IPS-15b (cell line): Measurements from ENCODE around the gene TRAF5.
"Not testable (repeated sequence)": the region's sequence is repeated elsewhere in the genome, so short reads cannot be mapped to it uniquely, and the experiment has no call there.

Experiments used
- H3K27me3 ChIP-seq: one replicate; pipeline ENCODE4 v1.6.1; 2013; ENCODE audit warnings: low read length; ENCODE audit not compliant: control insufficient read depth, insufficient read depth
- H3K36me3 ChIP-seq: one replicate; pipeline ENCODE4 v1.6.1; 2013; ENCODE audit warnings: low read length; ENCODE audit not compliant: control insufficient read depth, insufficient read depth
- H3K4me1 ChIP-seq: one replicate; pipeline ENCODE4 v1.6.1; 2013; ENCODE audit warnings: mild to moderate bottlenecking, low read length; ENCODE audit not compliant: control insufficient read depth, insufficient read depth
- H3K4me3 ChIP-seq: one replicate; pipeline ENCODE4 v1.5.1; 2013; ENCODE audit warnings: low read depth, low read length
- H3K9ac ChIP-seq: one replicate; pipeline ENCODE4 v1.6.1; 2013; ENCODE audit warnings: low read depth, mild to moderate bottlenecking, low read length
- H3K9me3 ChIP-seq: one replicate; pipeline ENCODE4 v1.6.1; 2013; ENCODE audit warnings: mild to moderate bottlenecking, low read length; ENCODE audit not compliant: control insufficient read depth, insufficient read depth

Gene TRAF5

GRCh38 chr1:211313392-211313791 is 13.2 kb upstream of the TRAF5 start:
- no peak overlapping the region for H3K9ac ChIP-seq
- H3K36me3 ChIP-seq, result peaks cover 7% of the 10 kb centered on the region
- H3K4me3 ChIP-seq, result no peak overlapping the region
- H3K4me1 ChIP-seq, result no peaks in the 10 kb centered on the region
- no peaks in the 10 kb centered on the region for H3K9me3 ChIP-seq
- H3K27me3 ChIP-seq, result no peaks in the 10 kb centered on the region

DNA sequence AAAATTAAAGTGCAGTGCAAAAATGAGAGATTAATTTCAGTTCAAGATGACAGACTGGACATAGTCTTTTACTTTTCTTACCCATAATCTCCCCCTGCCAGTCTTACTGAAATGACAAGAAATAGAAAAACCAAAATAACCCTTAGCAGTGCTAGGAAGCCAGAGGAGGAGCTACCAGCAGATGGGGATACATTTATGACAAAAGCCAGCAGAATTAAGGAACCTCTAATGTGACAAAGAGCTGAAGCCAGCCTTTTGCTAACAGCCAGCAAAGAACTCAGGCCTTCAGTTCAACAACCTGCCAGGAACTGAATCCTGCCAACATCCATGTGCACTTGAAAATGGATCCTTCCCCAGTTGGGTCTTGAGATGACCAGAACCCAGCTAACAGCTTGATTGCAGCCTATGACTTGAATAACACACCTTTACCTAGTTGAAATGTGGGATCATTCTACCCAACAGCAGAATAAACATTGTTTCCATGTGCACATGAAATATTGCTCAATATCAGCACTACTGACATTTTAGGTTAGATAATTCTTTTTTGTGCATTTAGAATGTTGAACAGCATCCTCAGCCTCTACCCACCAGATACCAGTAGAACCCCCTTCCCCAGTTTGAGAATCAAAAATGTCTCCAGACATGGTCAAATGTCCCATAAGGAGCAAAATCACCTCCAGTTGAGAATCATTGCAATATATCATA is 7.9 kb upstream of the TRAF5 start:
- Histone ChIP-seq H3K4me3 (no peak overlapping the region), H3K27me3 (no peaks in the 10 kb centered on the region), H3K9me3 (no peaks in the 10 kb centered on the region), H3K9ac (no peak overlapping the region), H3K36me3 (peaks cover 1% of the 10 kb centered on the region), H3K4me1 (no peaks in the 10 kb centered on the region)

- Histone ChIP-seq H3K9me3 (no peaks in the 10 kb centered on the region), H3K36me3 (no peaks in the 10 kb centered on the region), H3K27me3 (no peaks in the 10 kb centered on the region), H3K4me3 (no peak overlapping the region), H3K9ac (no peak overlapping the region), H3K4me1 (no peaks in the 10 kb centered on the region)
Observed at GRCh38 chr1:211319892-211320291, 6.7 kb upstream of the TRAF5 start.

DNA sequence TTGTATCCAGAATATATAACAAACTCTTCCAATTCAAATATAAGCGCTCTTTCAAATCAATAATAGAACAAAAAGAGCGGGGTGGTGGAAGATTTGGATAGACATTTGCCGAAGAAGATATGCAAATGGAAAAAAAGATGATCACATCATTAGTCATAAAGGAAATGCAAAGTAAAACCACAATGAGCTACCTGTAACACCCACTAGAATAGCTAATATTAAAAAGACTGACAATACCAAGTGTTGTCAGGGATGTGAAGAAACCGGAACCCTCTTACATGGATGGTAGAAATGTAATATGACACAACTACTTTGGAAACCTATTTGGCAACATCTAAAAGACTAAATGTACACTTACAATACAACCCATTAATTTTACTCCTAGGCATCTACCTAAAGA is 5.7 kb upstream of the TRAF5 start:
- Histone ChIP-seq H3K27me3 (peaks cover 3% of the 10 kb centered on the region), H3K4me3 (no peak overlapping the region), H3K36me3 (no peaks in the 10 kb centered on the region), H3K4me1 (no peaks in the 10 kb centered on the region), H3K9me3 (no peaks in the 10 kb centered on the region), H3K9ac (no peak overlapping the region)

- H3K27me3 ChIP-seq, H3K4me3 ChIP-seq, H3K9me3 ChIP-seq, H3K4me1 ChIP-seq, H3K9ac ChIP-seq, H3K36me3 ChIP-seq: not testable (repeated sequence)
Observed at GRCh38 chr1:211321646-211322045, 5.0 kb upstream of the TRAF5 start.

- Histone ChIP-seq H3K4me3 (no peak overlapping the region), H3K36me3 (no peaks in the 10 kb centered on the region), H3K4me1 (peaks cover 10% of the 10 kb centered on the region), H3K9me3 (no peaks in the 10 kb centered on the region), H3K27me3 (peaks cover 8% of the 10 kb centered on the region), H3K9ac (no peak overlapping the region)
Observed at GRCh38 chr1:211323156-211324063, 3.2 kb upstream of the TRAF5 start.

DNA sequence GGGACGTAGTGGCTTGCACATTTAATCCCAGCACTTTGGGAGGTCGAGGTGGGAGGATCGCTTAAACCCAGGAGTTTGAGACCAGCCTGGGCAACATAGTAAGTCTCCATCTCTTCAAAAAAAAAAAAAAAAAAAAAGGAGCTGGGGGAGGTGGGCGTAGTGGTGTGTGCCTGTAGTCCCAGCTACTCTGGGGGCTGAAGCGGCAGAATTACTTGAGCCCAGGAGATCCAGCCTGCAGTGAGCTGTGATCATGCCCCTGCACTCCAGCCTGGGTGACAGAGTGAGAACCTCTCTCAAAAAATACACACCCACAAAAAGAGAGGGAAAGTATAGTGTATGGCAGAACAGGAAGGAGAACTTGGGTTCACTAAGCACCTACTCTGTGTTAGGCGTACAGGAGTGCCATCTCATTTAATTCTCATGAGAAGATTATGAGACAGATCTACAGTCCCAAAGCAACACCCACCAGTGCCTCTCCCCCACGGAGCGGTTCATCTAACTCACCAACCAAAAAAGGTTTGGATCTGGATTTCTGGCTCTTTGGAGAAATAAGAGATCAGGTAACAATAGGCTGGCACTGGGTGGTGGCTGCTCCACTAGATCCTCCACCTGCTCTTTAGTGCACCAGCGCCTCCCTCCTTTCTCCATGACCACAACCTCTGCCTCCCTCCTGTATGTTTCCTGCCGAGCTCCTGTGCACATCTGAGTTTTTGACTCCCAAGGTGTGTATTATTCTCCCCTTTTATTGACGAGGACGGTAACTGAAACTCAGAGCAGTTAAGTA is 1.4 kb upstream of the TRAF5 start:
- Histone ChIP-seq H3K9me3 (no peaks in the 10 kb centered on the region), H3K4me3 (no peak overlapping the region), H3K9ac (no peak overlapping the region), H3K27me3 (peaks cover 8% of the 10 kb centered on the region), H3K36me3 (no peaks in the 10 kb centered on the region), H3K4me1 (peaks cover 10% of the 10 kb centered on the region)

GRCh38 chr1:211326140-211326527 is 499 bp upstream of the TRAF5 start:
- H3K4me1 ChIP-seq, result peaks cover 13% of the 10 kb centered on the region
- peaks cover 8% of the 10 kb centered on the region for H3K27me3 ChIP-seq
- H3K4me3 ChIP-seq, result peak overlapping the region; percentile 41
- H3K9me3 ChIP-seq, result no peaks in the 10 kb centered on the region
- no peaks in the 10 kb centered on the region for H3K36me3 ChIP-seq
- H3K9ac ChIP-seq, result no peak overlapping the region

DNA sequence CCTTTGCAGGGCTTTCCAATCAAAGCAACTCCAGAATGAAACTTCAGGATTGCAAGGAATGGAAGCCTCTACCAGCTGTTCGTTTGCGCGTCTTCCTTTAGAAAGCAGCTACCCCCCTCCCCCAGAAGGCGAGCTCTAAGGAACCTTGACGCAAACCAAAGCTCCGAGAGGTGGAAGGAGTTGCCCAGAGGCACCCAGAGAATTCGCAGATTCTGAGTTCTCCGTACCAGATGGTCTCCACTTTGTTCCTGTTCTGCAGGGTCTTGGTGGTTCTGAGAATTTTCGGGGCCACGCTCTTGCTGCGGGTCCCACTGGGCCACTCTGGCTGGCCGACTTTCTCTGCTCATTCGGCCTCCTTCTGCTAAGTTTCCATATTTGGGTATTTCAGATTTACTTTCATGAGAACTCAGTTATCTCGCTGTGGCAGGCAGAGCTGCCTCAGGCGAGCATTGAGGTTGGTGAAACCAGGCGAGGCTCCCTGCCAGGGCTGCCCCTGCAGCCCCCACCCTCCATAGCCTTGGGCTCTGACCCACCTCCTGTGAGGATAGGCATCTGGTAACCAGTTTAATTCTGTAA is 801 bp downstream of the TRAF5 start:
- no peaks in the 10 kb centered on the region for H3K36me3 ChIP-seq
- H3K4me1 ChIP-seq, result peaks cover 18% of the 10 kb centered on the region
- H3K9me3 ChIP-seq, result no peaks in the 10 kb centered on the region
- peak overlapping the region; percentile 62 for H3K9ac ChIP-seq
- H3K4me3 ChIP-seq, result peak overlapping the region; percentile 72
- H3K27me3 ChIP-seq, result peaks cover 8% of the 10 kb centered on the region

DNA sequence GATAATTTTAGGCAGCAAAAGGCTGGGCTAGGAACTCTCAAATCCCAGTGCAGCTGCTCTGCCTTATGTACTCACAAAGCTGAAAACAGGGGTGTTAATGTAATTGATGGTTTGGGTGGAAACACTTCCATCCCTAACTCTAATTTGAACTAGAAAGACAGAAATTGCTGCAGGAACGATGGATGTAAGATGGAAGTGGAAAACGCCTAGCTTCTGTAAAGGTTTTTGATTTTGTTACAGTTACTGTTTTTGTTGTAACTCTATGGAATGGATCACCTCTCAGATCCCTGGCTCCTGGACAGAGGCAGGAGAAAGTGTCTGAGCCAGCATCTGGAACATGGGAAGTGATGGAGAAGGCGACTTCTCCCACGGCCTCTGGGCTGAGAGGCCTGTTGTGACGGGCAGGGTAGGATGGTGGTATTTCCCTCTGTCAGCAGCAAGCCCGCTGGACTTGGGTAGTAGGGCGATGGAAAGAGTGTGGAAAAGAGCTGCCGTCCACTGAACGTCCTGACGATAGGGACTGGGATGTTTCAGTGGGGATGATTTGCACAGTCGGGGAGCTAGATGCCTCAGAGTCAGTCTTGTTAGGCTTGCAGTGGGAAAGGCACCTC is 1.6 kb downstream of the TRAF5 start:
- H3K4me3 ChIP-seq, result peak overlapping the region; percentile 72
- peaks cover 18% of the 10 kb centered on the region for H3K4me1 ChIP-seq
- no peak overlapping the region for H3K9ac ChIP-seq
- no peaks in the 10 kb centered on the region for H3K36me3 ChIP-seq
- no peaks in the 10 kb centered on the region for H3K9me3 ChIP-seq
- peaks cover 8% of the 10 kb centered on the region for H3K27me3 ChIP-seq

DNA sequence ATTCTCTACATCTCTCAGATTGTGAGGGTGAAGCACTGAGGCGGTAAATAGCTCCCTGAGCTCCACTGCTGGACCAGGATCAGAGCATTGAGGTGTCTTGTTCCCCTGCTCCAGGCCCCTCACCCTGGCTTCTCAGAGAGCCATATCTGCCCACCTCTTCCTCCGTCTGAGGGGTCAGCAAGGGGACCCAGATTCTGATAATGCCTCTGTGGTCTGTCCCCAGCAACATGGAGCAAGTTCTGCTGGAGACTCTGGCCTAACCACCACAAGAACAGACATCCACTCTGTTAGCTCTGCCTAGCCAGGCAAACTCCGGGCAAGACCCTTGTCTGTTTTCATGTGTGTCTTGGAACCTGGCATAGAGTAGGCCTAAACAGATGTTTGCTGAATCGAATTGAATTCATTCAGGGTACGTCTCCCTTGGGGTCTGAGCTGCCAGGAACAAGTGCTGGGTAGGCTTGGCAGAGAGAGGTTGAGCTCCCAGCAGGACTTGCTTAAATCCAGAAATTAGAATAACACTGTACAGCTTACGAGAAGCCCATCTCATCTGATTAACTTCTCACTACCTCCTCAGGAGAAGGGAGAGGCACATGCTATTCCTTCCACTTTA is 2.3 kb downstream of the TRAF5 start:
- H3K4me3 ChIP-seq, result no peak overlapping the region
- no peaks in the 10 kb centered on the region for H3K9me3 ChIP-seq
- H3K4me1 ChIP-seq, result peaks cover 18% of the 10 kb centered on the region
- peaks cover 8% of the 10 kb centered on the region for H3K27me3 ChIP-seq
- no peaks in the 10 kb centered on the region for H3K36me3 ChIP-seq
- H3K9ac ChIP-seq, result no peak overlapping the region
